Measurements from ENCODE around the gene KCNIP3. TPM values are rescaled to one million over a fixed set of nuclear protein-coding genes. Genes with fewer than 3 reads are reported as not detected.

KCNIP3 gene
- total RNA-seq, 1 donor from 2014 or later = 7.3 TPM

- Mint-ChIP-seq H3K4me3 (ENCODE audit: unreplicated experiment) (no peak overlapping the region), H3K27me3 (ENCODE audit: unreplicated experiment) (peaks cover 6% of the 10 kb centered on the region), H3K27ac (ENCODE audit: unreplicated experiment) (no peak overlapping the region), H3K9me3 (ENCODE audit: unreplicated experiment) (peaks cover 10% of the 10 kb centered on the region), H3K4me1 (ENCODE audit: low read depth, unreplicated experiment) (peaks cover 13% of the 10 kb centered on the region), H3K36me3 (ENCODE audit: unreplicated experiment) (no peaks in the 10 kb centered on the region)
- TF ChIP-seq CTCF (IDR thresholded peaks at IDR 0.05; ENCODE audit: partially characterized antibody, unreplicated experiment) = no peak
- no peak for DNase-seq
Measured at GRCh38 chr2:95317665-95318425, 20.7 kb downstream of the KCNIP3 start.

GRCh38 chr2:95318431-95319220 lies 21.5 kb downstream of the KCNIP3 start:
- Mint-ChIP-seq H3K27ac (ENCODE audit: unreplicated experiment) (no peak overlapping the region), H3K36me3 (ENCODE audit: unreplicated experiment) (no peaks in the 10 kb centered on the region), H3K27me3 (ENCODE audit: unreplicated experiment) (peaks cover 4% of the 10 kb centered on the region), H3K4me1 (ENCODE audit: low read depth, unreplicated experiment) (peaks cover 13% of the 10 kb centered on the region), H3K4me3 (ENCODE audit: unreplicated experiment) (no peak overlapping the region), H3K9me3 (ENCODE audit: unreplicated experiment) (peaks cover 9% of the 10 kb centered on the region)
- DNase-seq = no peak
- no peak for TF ChIP-seq CTCF (IDR thresholded peaks at IDR 0.05; ENCODE audit: partially characterized antibody, unreplicated experiment)

- Mint-ChIP-seq H3K4me1 (ENCODE audit: low read depth, unreplicated experiment) (peaks cover 8% of the 10 kb centered on the region), H3K9me3 (ENCODE audit: unreplicated experiment) (peaks cover 6% of the 10 kb centered on the region), H3K36me3 (ENCODE audit: unreplicated experiment) (no peaks in the 10 kb centered on the region), H3K4me3 (ENCODE audit: unreplicated experiment) (no peak overlapping the region), H3K27me3 (ENCODE audit: unreplicated experiment) (peaks cover 4% of the 10 kb centered on the region), H3K27ac (ENCODE audit: unreplicated experiment) (no peak overlapping the region)
- DNase-seq = no peak
- no peak for TF ChIP-seq CTCF (IDR thresholded peaks at IDR 0.05; ENCODE audit: partially characterized antibody, unreplicated experiment)
Measured at GRCh38 chr2:95319481-95320343, 22.6 kb downstream of the KCNIP3 start.

- TF ChIP-seq CTCF (IDR thresholded peaks at IDR 0.05; ENCODE audit: partially characterized antibody, unreplicated experiment) = no peak
- H3K27ac Mint-ChIP-seq (ENCODE audit: unreplicated experiment) = no peak overlapping the region
- peaks cover 3% of the 10 kb centered on the region for H3K9me3 Mint-ChIP-seq (ENCODE audit: unreplicated experiment)
- H3K27me3 Mint-ChIP-seq (ENCODE audit: unreplicated experiment) = peaks cover 2% of the 10 kb centered on the region
- no peak overlapping the region for H3K4me3 Mint-ChIP-seq (ENCODE audit: unreplicated experiment)
- H3K36me3 Mint-ChIP-seq (ENCODE audit: unreplicated experiment) = no peaks in the 10 kb centered on the region
- peaks cover 6% of the 10 kb centered on the region for H3K4me1 Mint-ChIP-seq (ENCODE audit: low read depth, unreplicated experiment)
- no peak for DNase-seq
Measured at GRCh38 chr2:95320344-95320712, 23.2 kb downstream of the KCNIP3 start.
